ENCODE measurements around the gene PRXL2B.
"Not testable (repeated sequence)": the region's sequence is repeated elsewhere in the genome, so short reads cannot be mapped to it uniquely, and the experiment has no call there.

Gene PRXL2B

GRCh38 chr1:2568187-2568816 is 18.3 kb upstream of the PRXL2B start:
- H3K4me1 Mint-ChIP-seq: peaks cover 36% of the 10 kb centered on the region
- H3K27ac Mint-ChIP-seq, H3K27me3 Mint-ChIP-seq, H3K4me3 Mint-ChIP-seq, DNase-seq: not testable (repeated sequence)
- peak; percentile 45 for ATAC-seq
- peaks cover 7 to 18% of the 10 kb centered on the region in 2 donors for H3K9me3 Mint-ChIP-seq

- Mint-ChIP-seq H3K4me3 (peak overlapping the region in 1 of 2 donors; percentile 41), H3K27ac (peak overlapping the region in 1 of 2 donors; percentile 93), H3K9me3 (peaks cover 14 to 26% of the 10 kb centered on the region in 2 donors), H3K4me1 (peaks cover 35% of the 10 kb centered on the region), H3K27me3 (no peaks in the 10 kb centered on the region)
- ATAC-seq (peak; percentile 3), DNase-seq (no peak)
Observed at GRCh38 chr1:2569060-2569459, 17.5 kb upstream of the PRXL2B start.

GRCh38 chr1:2569703-2570102 is 16.9 kb upstream of the PRXL2B start:
- H3K27me3 Mint-ChIP-seq, DNase-seq, H3K4me3 Mint-ChIP-seq, ATAC-seq: not testable (repeated sequence)
- H3K27ac Mint-ChIP-seq: peak overlapping the region in 1 of 2 donors; percentile 19
- peaks cover 17 to 29% of the 10 kb centered on the region in 2 donors for H3K9me3 Mint-ChIP-seq
- H3K4me1 Mint-ChIP-seq: peaks cover 35% of the 10 kb centered on the region

- no peak for ATAC-seq
- Mint-ChIP-seq H3K27ac (no peak overlapping the region), H3K27me3 (no peaks in the 10 kb centered on the region), H3K4me3 (no peak overlapping the region), H3K9me3 (peaks cover 17 to 29% of the 10 kb centered on the region in 2 donors), H3K4me1 (peaks cover 35% of the 10 kb centered on the region)
- no peak for DNase-seq
Observed at GRCh38 chr1:2570332-2570731, 16.2 kb upstream of the PRXL2B start.

GRCh38 chr1:2571348-2571747 is 15.2 kb upstream of the PRXL2B start:
- H3K4me1 Mint-ChIP-seq: peaks cover 36% of the 10 kb centered on the region
- peak overlapping the region in 1 of 2 donors; percentile 59 for H3K27ac Mint-ChIP-seq
- peaks cover 17 to 29% of the 10 kb centered on the region in 2 donors for H3K9me3 Mint-ChIP-seq
- ATAC-seq (no peak), DNase-seq (no peak)
- H3K4me3 Mint-ChIP-seq: no peak overlapping the region
- H3K27me3 Mint-ChIP-seq: no peaks in the 10 kb centered on the region

- no peaks in the 10 kb centered on the region for H3K27me3 Mint-ChIP-seq
- H3K27ac Mint-ChIP-seq: no peak overlapping the region
- H3K9me3 Mint-ChIP-seq: peaks cover 17 to 29% of the 10 kb centered on the region in 2 donors
- H3K4me1 Mint-ChIP-seq: peaks cover 49% of the 10 kb centered on the region
- H3K4me3 Mint-ChIP-seq: no peak overlapping the region
- no peak for DNase-seq
- no peak for ATAC-seq
Observed at GRCh38 chr1:2573250-2573920, 13.2 kb upstream of the PRXL2B start.

GRCh38 chr1:2574350-2574749 is 12.2 kb upstream of the PRXL2B start:
- Mint-ChIP-seq H3K9me3 (peaks cover 17 to 29% of the 10 kb centered on the region in 2 donors), H3K27me3 (no peaks in the 10 kb centered on the region), H3K4me3 (no peak overlapping the region), H3K27ac (no peak overlapping the region), H3K4me1 (peaks cover 59% of the 10 kb centered on the region)
- ATAC-seq: no peak
- no peak for DNase-seq

- H3K4me3 Mint-ChIP-seq: peak overlapping the region in 1 of 2 donors; percentile 79
- no peaks in the 10 kb centered on the region for H3K27me3 Mint-ChIP-seq
- ATAC-seq (no peak), DNase-seq (no peak)
- H3K27ac Mint-ChIP-seq: peak overlapping the region; percentile 38 to 41
- H3K9me3 Mint-ChIP-seq: peaks cover 17 to 24% of the 10 kb centered on the region in 2 donors
- peaks cover 75% of the 10 kb centered on the region for H3K4me1 Mint-ChIP-seq
Observed at GRCh38 chr1:2575801-2576663, 10.5 kb upstream of the PRXL2B start.

GRCh38 chr1:2577565-2578075 is 9.0 kb upstream of the PRXL2B start:
- Mint-ChIP-seq H3K27ac (peak overlapping the region; percentile 80 to 96), H3K4me3 (peak overlapping the region; percentile 72 to 79), H3K4me1 (peaks cover 91% of the 10 kb centered on the region), H3K9me3 (peaks cover 17 to 18% of the 10 kb centered on the region in 2 donors)
- not testable (repeated sequence) for H3K27me3 Mint-ChIP-seq
- DNase-seq (peak; percentile 64 to 67), ATAC-seq (peak; percentile 77)

- peaks cover 99% of the 10 kb centered on the region for H3K4me1 Mint-ChIP-seq
- no peaks in the 10 kb centered on the region for H3K27me3 Mint-ChIP-seq
- no peak for ATAC-seq
- peak overlapping the region; percentile 80 to 96 for H3K27ac Mint-ChIP-seq
- no peak for DNase-seq
- H3K9me3 Mint-ChIP-seq: peaks cover 6 to 7% of the 10 kb centered on the region in 2 donors
- peak overlapping the region; percentile 72 to 79 for H3K4me3 Mint-ChIP-seq
Observed at GRCh38 chr1:2578758-2579118, 7.8 kb upstream of the PRXL2B start.

- Mint-ChIP-seq H3K27me3 (no peaks in the 10 kb centered on the region), H3K9me3 (no peaks in the 10 kb centered on the region), H3K27ac (peak overlapping the region; percentile 21 to 28), H3K4me1 (peaks cover 98% of the 10 kb centered on the region), H3K4me3 (peak overlapping the region; percentile 39 to 60)
- ATAC-seq: no peak
- DNase-seq: no peak
Observed at GRCh38 chr1:2580691-2581090, 5.9 kb upstream of the PRXL2B start.

GRCh38 chr1:2582391-2582790 is 4.2 kb upstream of the PRXL2B start:
- H3K27me3 Mint-ChIP-seq: no peaks in the 10 kb centered on the region
- no peak for ATAC-seq
- H3K9me3 Mint-ChIP-seq: no peaks in the 10 kb centered on the region
- H3K27ac Mint-ChIP-seq: peak overlapping the region in 1 of 2 donors; percentile 20
- H3K4me1 Mint-ChIP-seq: peaks cover 84% of the 10 kb centered on the region
- no peak for DNase-seq
- peak overlapping the region in 1 of 2 donors; percentile 14 for H3K4me3 Mint-ChIP-seq

- peak; percentile 41 to 45 for DNase-seq
- no peak for ATAC-seq
- Mint-ChIP-seq H3K27ac (peak overlapping the region in 1 of 2 donors; percentile 86), H3K4me1 (peaks cover 83% of the 10 kb centered on the region), H3K9me3 (no peaks in the 10 kb centered on the region), H3K4me3 (peak overlapping the region; percentile 94 to 100), H3K27me3 (no peaks in the 10 kb centered on the region)
Observed at GRCh38 chr1:2583331-2583791, 3.2 kb upstream of the PRXL2B start.

- DNase-seq (peak in 1 of 2 donors; percentile 49), ATAC-seq (no peak)
- peaks cover 77% of the 10 kb centered on the region for H3K4me1 Mint-ChIP-seq
- no peaks in the 10 kb centered on the region for H3K9me3 Mint-ChIP-seq
- peak overlapping the region; percentile 94 to 100 for H3K4me3 Mint-ChIP-seq
- peak overlapping the region; percentile 86 to 94 for H3K27ac Mint-ChIP-seq
- H3K27me3 Mint-ChIP-seq: no peaks in the 10 kb centered on the region
Observed at GRCh38 chr1:2583871-2584351, 2.7 kb upstream of the PRXL2B start.

- H3K4me1 Mint-ChIP-seq: peaks cover 73% of the 10 kb centered on the region
- no peaks in the 10 kb centered on the region for H3K27me3 Mint-ChIP-seq
- peak overlapping the region; percentile 94 to 100 for H3K4me3 Mint-ChIP-seq
- no peaks in the 10 kb centered on the region for H3K9me3 Mint-ChIP-seq
- DNase-seq (no peak), ATAC-seq (no peak)
- H3K27ac Mint-ChIP-seq: peak overlapping the region; percentile 94 to 99
Observed at GRCh38 chr1:2584686-2585317, 1.8 kb upstream of the PRXL2B start.
